ENCODE results near the gene MUC20.
"Not testable (repeated sequence)": the region's sequence is repeated elsewhere in the genome, so short reads cannot be mapped to it uniquely, and the experiment has no call there.

The MUC20 gene, protein sequence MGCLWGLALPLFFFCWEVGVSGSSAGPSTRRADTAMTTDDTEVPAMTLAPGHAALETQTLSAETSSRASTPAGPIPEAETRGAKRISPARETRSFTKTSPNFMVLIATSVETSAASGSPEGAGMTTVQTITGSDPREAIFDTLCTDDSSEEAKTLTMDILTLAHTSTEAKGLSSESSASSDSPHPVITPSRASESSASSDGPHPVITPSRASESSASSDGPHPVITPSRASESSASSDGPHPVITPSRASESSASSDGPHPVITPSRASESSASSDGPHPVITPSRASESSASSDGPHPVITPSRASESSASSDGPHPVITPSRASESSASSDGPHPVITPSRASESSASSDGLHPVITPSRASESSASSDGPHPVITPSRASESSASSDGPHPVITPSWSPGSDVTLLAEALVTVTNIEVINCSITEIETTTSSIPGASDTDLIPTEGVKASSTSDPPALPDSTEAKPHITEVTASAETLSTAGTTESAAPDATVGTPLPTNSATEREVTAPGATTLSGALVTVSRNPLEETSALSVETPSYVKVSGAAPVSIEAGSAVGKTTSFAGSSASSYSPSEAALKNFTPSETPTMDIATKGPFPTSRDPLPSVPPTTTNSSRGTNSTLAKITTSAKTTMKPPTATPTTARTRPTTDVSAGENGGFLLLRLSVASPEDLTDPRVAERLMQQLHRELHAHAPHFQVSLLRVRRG

DNA sequence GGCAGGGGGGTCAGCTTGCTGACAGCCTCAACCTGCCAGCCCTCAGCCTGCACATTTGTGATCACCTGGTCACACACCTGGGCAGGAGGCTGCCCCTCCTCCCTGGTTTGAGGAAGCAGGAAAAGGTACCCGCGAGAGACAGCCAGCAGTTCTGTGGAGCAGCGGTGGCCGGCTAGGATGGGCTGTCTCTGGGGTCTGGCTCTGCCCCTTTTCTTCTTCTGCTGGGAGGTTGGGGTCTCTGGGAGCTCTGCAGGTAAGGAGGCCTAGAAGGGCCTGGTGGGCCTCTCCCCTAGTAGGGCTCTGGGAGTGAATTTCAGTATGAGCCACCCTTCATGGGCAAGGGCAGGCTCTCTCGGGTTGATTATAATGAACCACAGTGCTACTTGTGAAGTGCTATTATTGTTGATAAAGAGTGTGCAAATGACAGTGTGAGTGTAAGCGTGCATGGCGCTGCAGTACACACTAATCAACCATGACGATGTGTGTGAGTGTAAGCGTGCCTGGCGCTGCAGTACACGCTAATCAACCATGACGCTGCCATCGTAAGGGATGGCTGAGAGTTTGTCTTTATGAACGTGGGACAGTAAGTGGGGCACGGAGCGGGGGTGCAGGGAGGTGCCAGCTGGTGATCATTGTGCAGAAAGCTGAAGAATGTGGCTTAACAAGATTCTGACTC lies at the start of gene MUC20:
Gene MUC20, plus strand, starts transcription at position 148 of the 676 bp plus-strand sequence. Its CDS starts 30 bp downstream, at position 178.
- DNase-seq = not testable (repeated sequence)

DNA sequence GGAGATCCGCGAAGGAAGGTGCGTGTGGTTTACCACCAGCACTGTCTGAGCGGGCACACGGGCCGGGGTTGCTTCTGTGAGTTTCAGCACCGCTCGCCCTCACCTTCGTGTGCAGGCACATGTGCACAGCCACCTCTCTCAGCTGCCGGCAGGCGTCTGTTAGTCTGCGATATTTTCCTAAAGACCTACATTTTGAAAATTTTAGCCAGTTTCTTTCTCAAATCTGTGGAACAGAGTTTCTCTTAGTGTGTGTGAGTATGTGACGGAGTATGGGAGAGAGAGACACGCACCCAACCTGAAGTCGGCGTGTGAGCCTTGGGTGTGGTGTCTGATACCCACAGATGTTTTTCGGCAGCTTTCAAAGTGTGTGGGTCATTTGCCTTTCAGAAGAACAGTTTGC lies 49.5 kb upstream of the MUC20 start:
- DNase-seq = not testable (repeated sequence)

DNA sequence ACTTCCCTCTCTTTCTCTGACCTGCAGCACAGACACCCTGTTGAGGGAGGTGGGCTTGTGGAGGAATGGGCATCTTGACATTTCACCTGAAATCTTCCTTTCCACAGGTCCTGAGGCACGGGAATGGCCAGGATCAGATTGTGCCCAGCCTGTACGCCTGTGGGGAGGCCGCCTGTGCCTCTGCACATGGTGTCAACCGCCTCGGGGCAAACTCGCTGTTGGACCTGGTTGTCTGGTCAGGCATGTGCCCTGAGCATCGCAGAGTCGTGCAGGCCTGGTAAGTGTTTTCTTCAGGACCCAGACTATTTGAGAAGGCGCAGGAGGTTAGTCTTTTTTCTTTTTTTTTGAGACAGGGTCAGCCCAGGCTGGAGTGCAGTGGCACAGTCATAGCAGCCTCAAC lies 47.1 kb upstream of the MUC20 start:
- DNase-seq = not testable (repeated sequence)

DNA sequence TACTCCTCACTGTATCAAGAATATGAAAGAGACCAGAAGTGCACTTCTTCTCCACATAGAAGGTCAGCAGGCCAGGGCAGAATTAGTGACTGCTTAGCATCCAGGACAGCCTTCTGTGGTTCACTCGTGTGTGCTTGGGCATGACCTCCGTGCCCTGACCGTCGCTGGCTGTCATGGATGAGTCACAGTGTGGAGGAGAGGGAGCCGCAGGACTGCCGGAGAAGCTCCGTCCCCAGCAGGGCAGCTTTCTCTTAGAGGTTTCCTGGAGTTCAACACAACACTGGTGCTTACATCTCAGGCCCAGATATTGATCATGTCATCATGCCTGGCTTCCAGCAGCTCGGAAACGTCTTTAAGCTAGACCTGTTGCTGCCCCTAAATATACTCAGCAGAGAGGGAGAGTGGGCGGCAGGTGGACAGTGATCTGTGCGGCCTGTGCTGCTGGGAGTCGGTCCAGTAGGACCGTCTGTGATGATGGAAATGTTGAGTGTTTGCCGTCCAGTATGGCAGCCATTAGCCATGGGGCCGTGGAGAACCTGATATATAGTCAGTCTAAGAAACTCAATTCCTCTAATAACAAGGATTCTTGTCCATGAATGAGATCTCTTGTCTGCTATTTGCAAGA lies 42.3 kb upstream of the MUC20 start:
- DNase-seq = not testable (repeated sequence)

DNA sequence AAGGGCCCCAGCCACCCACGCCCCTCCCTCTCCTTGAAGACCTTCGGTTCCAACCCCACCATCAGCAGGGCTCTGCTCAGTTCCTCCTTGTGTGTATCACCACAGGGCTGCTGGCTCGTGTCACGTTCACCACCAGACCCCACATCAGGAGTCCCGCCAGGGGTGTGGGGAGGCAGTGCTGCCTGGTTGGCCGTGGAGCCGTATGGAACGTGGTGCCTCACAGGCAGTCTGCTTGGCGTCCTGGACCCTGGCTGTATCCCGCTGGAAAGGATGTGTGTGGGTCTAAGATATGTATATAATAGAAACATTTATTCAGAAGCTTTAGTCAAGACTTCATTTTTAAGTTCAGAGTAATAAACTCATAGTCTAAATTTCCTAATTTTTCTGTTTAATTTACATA lies 40.1 kb upstream of the MUC20 start:
- not testable (repeated sequence) for DNase-seq

DNA sequence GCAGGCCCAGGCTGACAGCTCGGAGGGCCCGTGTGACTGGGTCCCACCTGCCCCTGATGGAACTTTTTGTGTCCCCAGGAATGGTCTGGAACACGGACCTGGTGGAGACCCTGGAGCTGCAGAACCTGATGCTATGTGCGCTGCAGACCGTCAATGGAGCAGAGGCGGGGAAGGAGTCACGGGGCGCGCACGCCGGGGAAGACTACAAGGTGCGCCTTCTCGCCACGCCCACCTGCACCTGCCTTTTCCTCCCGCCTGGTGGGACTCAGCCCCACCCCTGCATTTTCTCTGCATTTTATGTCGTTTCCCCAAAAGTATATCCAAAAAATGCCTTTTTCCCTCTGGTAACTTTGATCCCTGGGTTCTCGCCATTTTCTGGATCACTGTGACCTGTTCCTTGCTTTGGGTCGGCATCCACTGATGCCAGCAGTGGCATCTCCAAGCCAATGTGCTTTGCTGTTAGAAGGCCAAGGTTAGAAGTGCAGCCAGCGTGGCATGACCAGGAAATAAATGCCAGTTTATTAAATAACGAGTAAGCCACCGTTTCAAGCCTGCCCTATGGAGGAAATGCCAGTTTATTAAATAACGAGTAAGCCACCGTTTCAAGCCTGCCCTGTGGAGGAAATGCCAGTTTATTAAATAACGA lies 39.2 kb upstream of the MUC20 start:
- not testable (repeated sequence) for DNase-seq

DNA sequence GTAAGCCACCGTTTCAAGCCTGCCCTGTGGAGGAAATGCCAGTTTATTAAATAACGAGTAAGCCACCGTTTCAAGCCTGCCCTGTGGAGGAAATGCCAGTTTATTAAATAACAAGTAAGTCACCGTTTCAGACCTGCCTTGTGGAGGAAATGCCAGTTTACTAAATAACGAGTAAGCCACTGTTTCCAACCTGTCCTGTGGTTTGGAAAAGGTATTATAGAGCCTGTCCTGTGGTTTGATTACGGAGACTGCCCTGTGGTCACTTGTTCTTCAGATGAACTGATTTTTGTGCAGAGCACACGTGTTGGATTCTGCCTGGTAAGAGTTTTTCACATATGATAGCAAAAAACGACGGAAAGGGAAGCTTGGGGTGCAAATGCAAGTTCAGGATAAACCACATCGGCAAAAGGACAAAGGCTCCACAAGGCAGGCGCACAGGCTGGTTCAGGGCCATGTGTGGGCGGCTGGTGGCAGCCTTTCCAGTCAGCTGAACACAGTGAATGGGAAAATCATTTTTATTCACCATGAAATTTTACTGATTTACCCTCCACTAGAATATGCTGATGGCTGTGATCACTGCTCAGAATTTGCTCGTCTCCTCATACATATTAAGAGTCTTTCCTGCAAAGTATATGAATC lies 38.6 kb upstream of the MUC20 start:
- DNase-seq = not testable (repeated sequence)

DNA sequence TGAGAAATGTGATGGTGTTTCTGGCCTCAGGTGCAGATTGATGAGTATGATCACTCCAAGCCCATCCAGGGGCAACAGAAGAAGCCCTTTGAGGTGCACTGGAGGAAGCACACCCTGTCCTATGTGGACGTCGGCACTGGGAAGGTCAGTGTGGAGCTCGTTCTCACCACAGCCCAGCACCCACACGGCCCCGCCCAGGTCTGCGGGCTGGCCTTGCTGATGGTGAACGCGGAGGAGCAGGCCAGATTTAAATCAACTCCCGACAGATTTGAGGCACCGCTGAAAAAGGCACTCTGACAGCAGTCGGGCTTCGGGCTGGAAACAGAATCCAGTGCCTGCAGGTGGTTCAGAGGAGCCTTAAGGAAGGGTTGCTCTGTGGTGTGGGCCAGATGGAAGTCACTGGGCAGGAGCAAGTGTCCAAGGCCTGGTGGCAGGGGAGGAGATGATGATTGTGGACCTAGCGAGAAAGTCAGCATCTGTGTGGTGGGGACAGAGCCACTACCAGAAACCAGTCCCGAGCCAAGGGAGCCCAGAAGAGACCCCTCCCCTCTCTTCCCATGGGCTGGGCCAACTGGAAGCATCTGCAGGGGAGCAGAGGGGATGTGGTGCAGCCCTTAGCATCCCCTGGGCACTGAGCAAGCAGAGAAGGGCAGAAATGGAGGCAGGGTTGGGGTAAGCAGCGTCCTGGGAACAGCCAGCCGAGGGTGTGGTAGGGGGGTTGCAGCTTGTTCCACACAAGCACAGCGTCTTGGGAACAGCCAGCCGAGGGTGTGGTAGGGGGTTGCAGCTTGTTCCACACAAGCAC lies 36.9 kb upstream of the MUC20 start:
- DNase-seq = not testable (repeated sequence)

DNA sequence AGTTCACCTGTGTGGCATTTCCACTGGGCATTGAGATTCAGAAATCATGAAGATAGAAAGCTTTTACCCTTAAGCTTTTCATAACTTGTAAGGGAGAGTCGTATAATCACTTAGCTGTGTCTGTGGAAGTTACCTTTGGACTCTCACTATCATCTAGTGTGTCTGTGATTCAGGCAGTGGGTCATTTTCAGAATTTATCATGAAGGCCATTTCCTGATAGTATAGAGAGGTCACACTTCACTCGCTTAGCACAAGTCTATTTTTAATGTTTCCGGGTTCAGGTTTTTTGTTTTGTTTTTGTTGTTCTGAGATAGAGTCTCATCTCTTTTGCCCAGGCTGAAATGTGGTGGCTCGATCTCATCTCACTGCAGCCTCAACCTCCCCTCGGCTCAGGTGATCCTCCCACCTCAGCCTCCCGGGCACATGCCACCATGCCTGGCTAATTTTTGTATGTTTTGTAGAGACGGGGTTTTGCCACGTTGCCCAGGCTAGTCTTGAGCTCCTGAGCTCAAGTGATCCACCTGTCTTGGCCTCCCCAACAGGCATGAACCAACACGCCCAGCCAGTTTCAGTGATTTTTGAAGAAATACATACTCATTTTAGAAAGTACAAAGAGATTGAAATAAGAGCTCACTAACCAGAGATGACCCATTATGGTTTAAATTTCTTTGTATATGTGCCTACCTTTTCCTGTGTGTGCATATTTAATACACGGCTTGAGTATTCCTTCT lies 36.1 kb upstream of the MUC20 start:
- DNase-seq = not testable (repeated sequence)

DNA sequence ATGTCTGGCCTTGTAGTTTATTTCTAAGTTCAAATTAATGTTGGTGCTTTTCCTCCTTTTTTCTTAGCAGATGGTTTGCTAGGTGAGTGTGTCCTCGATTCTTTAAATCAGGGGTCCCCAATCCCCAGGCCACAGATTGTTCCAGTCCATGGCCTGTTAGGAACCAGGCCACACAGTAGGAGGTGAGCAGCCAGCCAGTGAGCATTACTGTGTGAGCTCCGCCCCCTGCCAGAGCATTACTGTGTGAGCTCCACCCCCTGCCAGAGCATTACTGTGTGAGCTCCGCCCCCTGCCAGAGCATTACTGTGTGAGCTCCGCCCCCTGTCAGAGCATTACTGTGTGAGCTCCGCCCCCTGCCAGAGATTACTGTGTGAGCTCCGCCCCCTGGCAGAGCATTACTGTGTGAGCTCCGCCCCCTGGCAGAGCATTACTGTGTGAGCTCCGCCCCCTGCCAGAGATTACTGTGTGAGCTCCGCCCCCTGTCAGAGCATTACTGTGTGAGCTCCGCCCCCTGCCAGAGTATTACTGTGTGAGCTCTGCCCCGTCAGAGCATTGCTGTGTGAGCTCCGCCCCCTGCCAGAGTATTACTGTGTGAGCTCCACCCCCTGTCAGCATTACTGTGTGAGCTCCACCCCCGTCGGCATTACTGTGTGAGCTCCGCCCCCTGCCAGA lies 34.1 kb upstream of the MUC20 start:
- DNase-seq = not testable (repeated sequence)

DNA sequence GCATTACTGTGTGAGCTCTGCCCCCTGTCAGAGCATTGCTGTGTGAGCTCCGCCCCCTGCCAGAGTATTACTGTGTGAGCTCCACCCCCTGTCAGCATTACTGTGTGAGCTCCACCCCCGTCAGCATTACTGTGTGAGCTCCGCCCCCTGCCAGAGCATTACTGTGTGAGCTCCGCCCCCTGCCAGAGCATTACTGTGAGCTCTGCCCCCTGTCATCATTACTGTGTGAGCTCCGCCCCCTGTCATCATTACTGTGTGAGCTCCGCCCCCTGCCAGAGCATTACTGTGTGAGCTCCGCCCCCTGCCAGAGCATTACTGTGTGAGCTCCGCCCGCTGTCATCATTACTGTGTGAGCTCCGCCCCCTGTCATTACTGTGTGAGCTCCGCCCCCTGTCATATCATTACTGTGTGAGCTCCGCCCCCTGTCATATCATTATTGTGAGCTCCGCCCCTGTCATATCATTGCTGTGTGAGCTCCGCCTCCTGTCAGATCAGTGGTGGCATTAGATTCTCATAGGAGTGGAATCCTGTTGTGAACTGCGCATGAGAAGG lies 33.5 kb upstream of the MUC20 start:
- not testable (repeated sequence) for DNase-seq

DNA sequence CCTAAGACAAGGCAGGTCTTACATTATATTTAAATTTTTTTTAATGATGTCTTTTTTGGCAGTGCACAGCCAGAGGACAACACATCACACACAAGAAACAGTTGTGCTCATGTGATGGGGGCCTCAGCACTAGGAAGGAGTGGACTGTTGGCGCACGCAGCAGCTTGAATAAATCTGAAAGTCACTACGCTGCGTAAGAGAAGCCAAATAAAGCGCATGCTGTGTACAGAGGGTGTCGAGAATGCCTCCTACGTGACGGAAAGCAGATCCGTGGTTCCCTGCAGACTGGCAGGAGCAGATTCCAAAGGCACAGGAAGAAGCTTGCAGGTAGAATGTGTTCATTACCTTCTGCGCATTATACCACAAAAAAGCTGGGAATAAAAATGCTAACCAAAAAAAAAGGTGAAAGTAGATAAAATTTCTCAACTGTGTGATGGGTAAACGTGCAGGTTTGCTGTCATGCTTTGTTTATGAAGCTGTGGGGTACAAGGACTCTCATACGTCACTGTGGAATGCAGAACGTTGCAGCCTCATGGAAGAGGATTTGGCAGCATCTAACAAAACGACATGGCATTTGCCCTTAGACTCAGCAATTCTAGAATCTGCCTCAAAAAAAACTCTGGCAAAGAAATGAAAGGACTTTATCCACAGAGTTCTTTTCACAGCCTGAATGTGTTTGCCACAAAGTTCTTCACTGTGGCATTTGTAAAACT lies 32.2 kb upstream of the MUC20 start:
- DNase-seq = not testable (repeated sequence)

DNA sequence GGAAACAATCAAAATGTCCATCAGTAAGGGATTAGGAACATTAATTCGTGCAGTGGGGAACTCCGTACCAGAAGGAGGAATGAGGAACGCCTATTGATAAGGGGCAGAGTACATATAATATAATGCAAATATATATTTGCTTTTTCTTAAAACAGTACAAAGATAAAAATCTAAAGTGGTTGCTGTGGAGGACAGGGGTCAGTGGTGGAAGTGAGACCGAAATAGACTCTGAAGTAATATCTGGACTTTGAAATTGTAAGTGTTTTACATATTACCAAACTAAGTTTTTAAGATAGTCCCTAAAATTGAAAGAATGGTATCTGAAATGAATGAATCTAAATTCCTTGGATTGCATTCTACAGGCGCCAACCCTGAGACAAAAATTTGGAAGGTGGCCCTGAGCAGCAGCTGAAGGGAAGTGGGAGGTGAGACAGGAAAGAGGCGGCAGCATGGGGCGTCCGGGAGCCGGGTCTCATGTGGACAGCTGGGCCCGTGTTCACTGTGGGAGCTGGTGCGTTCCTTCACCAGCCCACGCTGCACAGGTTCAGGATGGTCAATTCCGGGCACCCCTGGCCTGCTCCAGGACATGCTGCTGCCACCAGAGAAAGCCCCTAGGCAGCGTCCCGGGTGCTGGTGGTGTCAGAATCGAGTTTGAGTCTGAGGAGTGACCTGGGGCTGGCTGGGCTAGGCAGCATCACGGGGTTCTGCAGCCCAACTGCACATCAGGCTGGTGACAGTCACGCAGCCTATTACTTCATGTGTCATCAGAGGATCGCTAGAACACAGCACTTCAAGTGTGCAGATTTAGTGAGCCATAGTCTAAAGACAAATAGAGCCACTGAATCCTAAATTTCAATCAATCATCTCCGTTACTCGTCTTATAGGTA lies 31.4 kb upstream of the MUC20 start:
- DNase-seq = not testable (repeated sequence)

DNA sequence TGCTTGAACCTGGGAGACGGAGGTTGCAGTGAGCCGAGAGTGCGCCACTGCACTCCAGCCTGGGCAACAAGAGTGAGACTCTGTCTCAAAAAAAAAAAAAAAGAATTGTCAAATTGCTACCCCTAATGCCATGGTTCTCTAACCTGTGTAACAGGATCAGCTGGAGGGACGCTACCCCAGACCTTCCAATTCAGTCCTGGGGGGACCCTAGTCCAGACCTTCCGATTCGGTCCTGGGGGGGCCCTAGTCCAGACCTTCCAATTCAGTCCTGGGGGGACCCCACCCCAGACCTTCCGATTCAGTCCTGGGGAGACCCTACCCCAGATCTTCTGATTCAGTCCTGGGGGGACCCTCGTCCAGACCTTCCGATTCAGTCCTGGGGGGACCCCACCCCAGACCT lies 29.8 kb upstream of the MUC20 start:
- no peak for DNase-seq

DNA sequence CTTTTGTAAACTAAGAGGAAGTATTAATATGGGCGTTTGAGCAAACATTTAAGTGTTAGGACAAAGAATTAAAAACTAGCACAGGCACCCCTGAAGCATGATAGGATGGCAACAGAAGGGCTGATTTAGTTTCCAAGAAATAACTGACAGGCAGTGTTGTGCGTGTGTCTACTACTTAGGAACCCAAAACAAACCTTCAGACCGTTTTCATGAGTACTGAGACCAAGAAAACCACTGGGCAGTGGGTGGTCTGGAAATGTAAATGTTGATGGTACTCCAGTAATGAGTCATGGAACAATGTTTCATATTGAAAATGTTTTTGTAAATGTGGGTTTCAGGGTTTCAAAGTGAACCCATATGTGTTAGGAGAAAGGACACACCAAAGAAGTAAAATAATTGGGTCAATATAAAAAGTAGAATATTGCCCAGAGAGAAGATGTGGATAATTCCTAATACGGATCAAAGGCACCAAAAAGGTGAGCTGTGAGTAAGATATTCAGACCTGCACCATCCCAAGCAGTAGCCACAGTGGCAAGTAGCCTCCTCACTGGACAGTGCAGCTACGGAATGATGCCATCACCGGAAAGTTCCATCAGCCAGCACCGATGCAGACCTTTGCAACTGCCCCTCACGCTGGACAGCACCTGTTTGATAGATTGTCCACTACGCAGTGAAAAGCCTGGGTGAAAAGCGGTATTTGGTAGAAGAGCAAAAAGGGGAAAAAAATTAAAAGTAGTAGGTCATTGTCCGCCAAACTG lies 29.0 kb upstream of the MUC20 start:
- DNase-seq = not testable (repeated sequence)

DNA sequence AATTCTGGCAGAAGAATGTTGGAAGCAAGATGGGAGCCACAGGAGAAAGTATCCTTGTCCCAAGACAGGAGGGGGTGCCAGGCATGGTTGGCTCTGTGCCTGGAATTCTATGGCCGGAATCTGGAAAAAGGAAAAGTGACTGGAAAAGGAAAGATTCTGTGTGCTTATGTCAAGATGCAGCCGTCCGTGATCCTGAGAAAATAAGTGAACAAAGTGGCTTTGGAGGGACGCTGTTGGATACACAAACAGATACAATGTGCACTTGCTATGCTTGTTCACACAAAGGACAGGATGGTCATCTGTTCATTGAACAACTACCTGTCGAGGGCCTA lies 28.5 kb upstream of the MUC20 start:
- DNase-seq = no peak

DNA sequence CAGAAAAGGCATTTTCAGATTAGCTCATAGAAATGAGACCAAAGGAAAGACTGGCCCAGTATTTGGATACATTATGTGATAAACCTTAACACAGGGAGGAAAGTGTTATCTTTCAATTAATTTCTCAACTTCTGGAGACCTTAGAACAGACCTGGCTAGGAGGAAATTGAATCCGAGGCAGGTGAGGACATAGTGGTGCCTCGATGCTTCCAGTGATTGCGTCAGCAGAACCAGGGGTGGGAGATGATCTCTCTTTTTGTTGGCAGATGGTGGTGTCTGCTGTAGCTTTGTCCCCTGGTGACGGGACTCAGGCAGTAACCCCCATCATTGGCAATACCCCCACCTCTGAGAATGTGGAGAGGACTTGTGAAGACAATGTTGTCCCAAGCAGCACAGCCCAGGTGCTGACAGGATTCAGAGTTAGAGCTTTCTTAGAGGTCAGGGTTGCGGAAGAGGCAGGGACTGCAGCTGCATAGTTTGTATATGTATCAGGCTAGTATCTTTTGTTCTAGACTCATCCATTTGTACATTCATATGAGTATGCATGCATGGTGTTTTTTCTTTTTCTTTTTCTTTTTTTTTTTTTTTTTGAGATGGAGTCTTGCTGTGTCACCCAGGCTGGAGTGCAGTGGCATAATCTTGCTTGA lies 27.9 kb upstream of the MUC20 start:
- DNase-seq = no peak

Measured in NCI-H82 (cell line).